Measurements from ENCODE around the gene MYMK.

MYMK gene

GRCh38 chr9:133468374-133468773 is 56.4 kb downstream of the MYMK start:
- Histone ChIP-seq H3K4me3 (ENCODE audit: insufficient read depth, low read depth, low read length) (no peak overlapping the region), H3K9me3 (ENCODE audit: control insufficient read depth, low read length) (no peaks in the 10 kb centered on the region), H3K27me3 (ENCODE audit: control insufficient read depth, insufficient read depth, low read length, poor library complexity, severe bottlenecking) (no peaks in the 10 kb centered on the region), H3K27ac (ENCODE audit: insufficient read depth, low read depth, low read length, poor library complexity, severe bottlenecking) (no peak overlapping the region), H3K4me1 (ENCODE audit: control insufficient read depth, insufficient read depth, low read length) (no peaks in the 10 kb centered on the region), H3K36me3 (ENCODE audit: control insufficient read depth, insufficient read depth, low read length) (no peaks in the 10 kb centered on the region)
- WGBS, 2 experiments: 93 to 94% methylated on average over 11 of the region's 11 CpGs

- H3K27ac ChIP-seq (ENCODE audit: insufficient read depth, low read depth, low read length, poor library complexity, severe bottlenecking): no peak overlapping the region
- no peaks in the 10 kb centered on the region for H3K9me3 ChIP-seq (ENCODE audit: control insufficient read depth, low read length)
- H3K27me3 ChIP-seq (ENCODE audit: control insufficient read depth, insufficient read depth, low read length, poor library complexity, severe bottlenecking): no peaks in the 10 kb centered on the region
- H3K4me1 ChIP-seq (ENCODE audit: control insufficient read depth, insufficient read depth, low read length): no peaks in the 10 kb centered on the region
- H3K4me3 ChIP-seq (ENCODE audit: insufficient read depth, low read depth, low read length): no peak overlapping the region
- 88 to 90% methylated on average over 10 of the region's 10 CpGs for WGBS, 2 experiments
- H3K36me3 ChIP-seq (ENCODE audit: control insufficient read depth, insufficient read depth, low read length): no peaks in the 10 kb centered on the region
Measured at GRCh38 chr9:133467101-133467500, 57.7 kb downstream of the MYMK start.

- H3K27me3 ChIP-seq (ENCODE audit: control insufficient read depth, insufficient read depth, low read length, poor library complexity, severe bottlenecking): no peaks in the 10 kb centered on the region
- 96 to 98% methylated on average over 6 of the region's 6 CpGs for WGBS, 2 experiments
- H3K9me3 ChIP-seq (ENCODE audit: control insufficient read depth, low read length): no peaks in the 10 kb centered on the region
- H3K36me3 ChIP-seq (ENCODE audit: control insufficient read depth, insufficient read depth, low read length): no peaks in the 10 kb centered on the region
- H3K4me3 ChIP-seq (ENCODE audit: insufficient read depth, low read depth, low read length): no peak overlapping the region
- H3K27ac ChIP-seq (ENCODE audit: insufficient read depth, low read depth, low read length, poor library complexity, severe bottlenecking): no peak overlapping the region
- H3K4me1 ChIP-seq (ENCODE audit: control insufficient read depth, insufficient read depth, low read length): peaks cover 5% of the 10 kb centered on the region
Measured at GRCh38 chr9:133465984-133466383, 58.8 kb downstream of the MYMK start.

- peaks cover 9% of the 10 kb centered on the region for H3K4me1 ChIP-seq (ENCODE audit: control insufficient read depth, insufficient read depth, low read length)
- 95 to 96% methylated on average over 10 of the region's 10 CpGs for WGBS, 2 experiments
- H3K27me3 ChIP-seq (ENCODE audit: control insufficient read depth, insufficient read depth, low read length, poor library complexity, severe bottlenecking): no peaks in the 10 kb centered on the region
- no peak overlapping the region for H3K27ac ChIP-seq (ENCODE audit: insufficient read depth, low read depth, low read length, poor library complexity, severe bottlenecking)
- H3K4me3 ChIP-seq (ENCODE audit: insufficient read depth, low read depth, low read length): no peak overlapping the region
- H3K36me3 ChIP-seq (ENCODE audit: control insufficient read depth, insufficient read depth, low read length): no peaks in the 10 kb centered on the region
- no peaks in the 10 kb centered on the region for H3K9me3 ChIP-seq (ENCODE audit: control insufficient read depth, low read length)
Measured at GRCh38 chr9:133464638-133465037, 60.1 kb downstream of the MYMK start.
